HCT116 (cell line): ENCODE results near the gene GBP7. TPM values are rescaled to one million over a fixed set of nuclear protein-coding genes. Genes with fewer than 3 reads are reported as not detected.

Source experiments
- ATAC-seq: fragments of 200-7000 bp; cut with Tn5 transposase; 2 replicates; pipeline ENCODE4 v1.9.1; 2020; ENCODE audit warnings: mild to moderate bottlenecking, moderate library complexity
- BruUV-seq: library from RNA; stranded (reverse); fragments of 400-500 nt; replicated peaks from 2 replicates; lab custom pipeline; 2021; lab: Mats Ljungman, UMichigan
- CTCF ChIA-PET: fragments of 300-600 bp; sonication (Branson Sonifier 250); formaldehyde crosslinking; loops from one replicate; lab custom pipeline; 2021; ENCODE audit warnings: antibody characterized with exemption; lab: Charles Lee
- POLR2A ChIA-PET: fragments of 300-600, 350-600 bp; sonication (Branson Sonifier 250); formaldehyde crosslinking; loops from one replicate; lab custom pipeline; 2021; ENCODE audit warnings: antibody characterized with exemption; lab: Charles Lee
- RAD21 ChIA-PET, 2 experiments: fragments of 300-600 bp; sonication (Branson Sonifier 250); formaldehyde crosslinking; loops; one replicate each; lab custom pipeline; 2023; ENCODE audit warnings: low total read pairs in 2 of 2; ENCODE audit not compliant: uncharacterized antibody in 2 of 2, unreplicated experiment in 2 of 2, low non-redundant PET in 1 of 2; lab: Charles Lee
- DNase-seq: peaks from one replicate; pipeline ENCODE4 v3.0.0-alpha.2; 2010; ENCODE audit warnings: low read depth, low spot score
- H2AFZ ChIP-seq: fragments of 200-600 bp; shearing (Covaris generic), sonication (generic); 2 replicates; pipeline ENCODE4 v1.6.1; 2017; ENCODE audit warnings: low read depth, mixed run types, mixed read lengths, antibody characterized with exemption, low read length; ENCODE audit not compliant: poor library complexity, severe bottlenecking
- H3K27ac ChIP-seq: 2 replicates; pipeline ENCODE4 v1.5.1; 2012; ENCODE audit warnings: low read depth, low read length
- H3K27me3 ChIP-seq: fragments of 200-600 bp; sonication (generic); 2 replicates; pipeline ENCODE4 v1.6.1; 2016; ENCODE audit warnings: mixed run types, low read length, mixed read lengths; ENCODE audit not compliant: insufficient read depth
- H3K36me3 ChIP-seq, 2 experiments: fragments of 200-500 bp in 1 of 2; fragments of 200-600 bp in 1 of 2; sonication (Bioruptor generic) in 1 of 2; sonication (generic) in 1 of 2; 2 replicates each; pipeline versions ENCODE4 v1.5.1 to v1.6.1; 2014 to 2016; ENCODE audit warnings: low read length in 2 of 2, inconsistent platforms in 1 of 2, mixed read lengths in 1 of 2, mixed run types in 1 of 2; ENCODE audit not compliant: insufficient read depth in 2 of 2, control insufficient read depth in 1 of 2
- H3K4me1 ChIP-seq, 2 experiments: fragments of 200-600 bp in 1 of 2; sonication (generic) in 1 of 2; 2 replicates each; pipeline versions ENCODE4 v1.5.1 to v1.6.1; 2012 to 2017; ENCODE audit warnings: low read length in 2 of 2, inconsistent platforms in 1 of 2, mild to moderate bottlenecking in 1 of 2, mixed read lengths in 1 of 2, mixed run types in 1 of 2, moderate library complexity in 1 of 2; ENCODE audit not compliant: insufficient read depth in 2 of 2, control insufficient read depth in 1 of 2
- H3K4me2 ChIP-seq: fragments of 200-600 bp; sonication (generic); 2 replicates; pipeline ENCODE4 v1.6.1; 2017; ENCODE audit warnings: mixed run types, low read length, mixed read lengths
- H3K4me3 ChIP-seq, 2 experiments: fragments of 200-600 bp in 1 of 2; sonication (generic) in 1 of 2; replicated peaks in 1 of 2; 2 replicates each; pipeline ENCODE4 v1.5.1; 2011 to 2016; ENCODE audit warnings: low read length in 2 of 2, control low read depth in 1 of 2, low read depth in 1 of 2, mild to moderate bottlenecking in 1 of 2, mixed read lengths in 1 of 2, mixed run types in 1 of 2
- H3K79me2 ChIP-seq: fragments of 200-600 bp; sonication (generic); 2 replicates; pipeline ENCODE4 v1.6.1; 2017; ENCODE audit warnings: mild to moderate bottlenecking, mixed run types, low read length, moderate library complexity, mixed read lengths; ENCODE audit not compliant: insufficient read depth
- H3K9ac ChIP-seq: fragments of 200-600 bp; sonication (generic); 2 replicates; pipeline ENCODE4 v1.6.1; 2016; ENCODE audit warnings: low read length, mixed read lengths
- H3K9me2 ChIP-seq: fragments of 200-600 bp; sonication (generic), shearing (Covaris generic); 2 replicates; pipeline ENCODE4 v1.6.1; 2017; ENCODE audit warnings: mixed run types, mild to moderate bottlenecking, moderate library complexity; ENCODE audit not compliant: insufficient read depth
- H3K9me3 ChIP-seq, 2 experiments: fragments of 200-500 bp in 1 of 2; fragments of 200-600 bp in 1 of 2; sonication (Bioruptor generic) in 1 of 2; sonication (generic) in 1 of 2; 2 replicates each; pipeline ENCODE4 v1.6.1; 2014 to 2017; ENCODE audit warnings: low read length in 2 of 2, mixed read lengths in 2 of 2, inconsistent platforms in 1 of 2, low read depth in 1 of 2, mild to moderate bottlenecking in 1 of 2, mixed run types in 1 of 2, moderate library complexity in 1 of 2; ENCODE audit not compliant: control insufficient read depth in 1 of 2, insufficient read depth in 1 of 2
- H4K20me1 ChIP-seq: fragments of 200-600 bp; sonication (generic), shearing (Covaris generic); 2 replicates; pipeline ENCODE4 v1.6.1; 2017; ENCODE audit warnings: mixed run types, mild to moderate bottlenecking, moderate library complexity; ENCODE audit not compliant: insufficient read depth
- CBX3 ChIP-seq: IDR thresholded peaks from 2 replicates; pipeline ENCODE4 v1.6.1; 2012; ENCODE audit warnings: low read depth
- EGR1 ChIP-seq: IDR thresholded peaks from 2 replicates; pipeline ENCODE4 v1.6.1; 2012; ENCODE audit warnings: low read depth
- EZH2 ChIP-seq: fragments of 200-600 bp; sonication (generic); IDR thresholded peaks from 2 replicates; pipeline ENCODE4 v1.6.1; 2017; ENCODE audit warnings: antibody characterized with exemption, mixed run types
- EZH2phosphoT487 ChIP-seq: fragments of 200-600 bp; IDR thresholded peaks from 2 replicates; pipeline ENCODE4 v1.6.1; 2018; ENCODE audit warnings: antibody characterized with exemption, borderline replicate concordance
- FOSL1 ChIP-seq: IDR thresholded peaks from 2 replicates; pipeline ENCODE4 v1.6.1; 2012; ENCODE audit warnings: low read depth
- POLR2AphosphoS5 ChIP-seq: IDR thresholded peaks from 2 replicates; pipeline ENCODE4 v1.6.1; 2011; ENCODE audit warnings: mild to moderate bottlenecking, low read depth, low read length, moderate library complexity
- SIN3A ChIP-seq: IDR thresholded peaks from 2 replicates; pipeline ENCODE4 v1.6.1; 2012; ENCODE audit warnings: low read depth
- SP1 ChIP-seq: IDR thresholded peaks from 2 replicates; pipeline ENCODE4 v1.6.1; 2012; ENCODE audit warnings: low read depth
- SRF ChIP-seq: IDR thresholded peaks from 2 replicates; pipeline ENCODE4 v1.6.1; 2012; ENCODE audit warnings: low read depth
- ZNF274 ChIP-seq: fragments of 200-500 bp; sonication (Bioruptor generic); IDR thresholded peaks from 2 replicates; pipeline ENCODE4 v1.6.1; 2014; ENCODE audit warnings: mild to moderate bottlenecking, low read depth, low read length, inconsistent platforms
- intact Hi-C: fragments of 100-400 bp; cut with micrococcal nuclease; formaldehyde crosslinking; loops from 2 replicates; pipeline ENCODE4 v1.10.0; 2022
- total RNA-seq: library from RNA; stranded (reverse); gene quantifications from one replicate; pipeline ENCODE4 v1.2.1, GENCODE V29; 2021; ENCODE audit not compliant: unreplicated experiment
- TF ChIP-seq, protein P1 (sequence below): IDR thresholded peaks from 2 replicates; pipeline ENCODE4 v1.6.1; 2012
- TF ChIP-seq, protein P2 (sequence below): IDR thresholded peaks from 2 replicates; pipeline ENCODE4 v1.6.1; 2012; ENCODE audit warnings: low read depth

GBP7 gene
- total RNA-seq, 1 experiment from 2014 or later: not detected

DNA sequence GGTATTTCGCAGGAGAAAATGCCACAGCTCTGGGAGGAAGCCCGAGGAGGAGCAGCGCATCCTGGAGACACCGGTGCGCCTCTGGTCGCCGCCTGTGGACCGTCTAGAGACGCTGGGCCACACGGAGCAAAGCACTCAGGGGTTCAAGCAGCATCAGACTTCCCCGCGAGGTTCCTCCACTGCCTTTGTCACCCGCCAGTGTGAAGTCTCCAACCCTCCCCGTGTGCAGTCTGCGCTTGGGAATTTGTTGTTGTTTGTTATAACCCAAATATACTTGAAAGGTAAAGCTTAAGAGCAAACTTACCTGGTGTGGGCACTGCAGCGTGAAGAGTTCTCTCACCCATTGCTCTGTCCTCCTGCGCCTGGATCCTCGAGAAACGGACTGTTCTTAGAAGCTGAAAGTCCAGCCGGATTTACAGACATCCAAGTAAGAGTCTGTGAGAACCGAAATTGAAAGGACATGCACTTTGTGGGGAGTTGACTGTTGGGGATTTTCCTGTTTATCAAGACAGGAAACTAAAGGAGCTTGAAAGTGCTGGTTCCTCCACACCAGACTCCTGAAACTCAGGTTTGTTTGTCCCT lies 22.8 kb upstream of the GBP7 start, which contains the start of gene GBP4:
Gene GBP4 (minus strand): TSS at position 452 of the 582 bp plus-strand sequence. CDS start 108 bp downstream, at position 344.
- Histone ChIP-seq H2AFZ (no peak within 1 kb of the TSS), H3K27ac (no peak within 1 kb of the TSS), H3K79me2 (no peaks in the 10 kb centered on the region), H3K36me3 (no peaks in the 10 kb centered on the region), H3K4me3 (no peak within 1 kb of the TSS), H3K9ac (no peak within 1 kb of the TSS), H3K4me1 (no peaks in the 10 kb centered on the region), H4K20me1 (no peaks in the 10 kb centered on the region), H3K9me2 (no peaks in the 10 kb centered on the region; the same call in 1 of the 2 replicates), H3K27me3 (no peaks in the 10 kb centered on the region), H3K9me3 (no peaks in the 10 kb centered on the region), H3K4me2 (no peak within 1 kb of the TSS)
- no peak for ATAC-seq
- TF ChIP-seq CBX3 (no peak), EGR1 (no peak), POLR2AphosphoS5 (no peak), FOSL1 (no peak), ZNF274 (no peak), SP1 (no peak), EZH2 (no peak), SRF (no peak), SIN3A (no peak), EZH2phosphoT487 (no peak)
- TF ChIP-seq, protein P1, sequence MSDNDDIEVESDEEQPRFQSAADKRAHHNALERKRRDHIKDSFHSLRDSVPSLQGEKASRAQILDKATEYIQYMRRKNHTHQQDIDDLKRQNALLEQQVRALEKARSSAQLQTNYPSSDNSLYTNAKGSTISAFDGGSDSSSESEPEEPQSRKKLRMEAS: no peak
- TF ChIP-seq, protein P2, sequence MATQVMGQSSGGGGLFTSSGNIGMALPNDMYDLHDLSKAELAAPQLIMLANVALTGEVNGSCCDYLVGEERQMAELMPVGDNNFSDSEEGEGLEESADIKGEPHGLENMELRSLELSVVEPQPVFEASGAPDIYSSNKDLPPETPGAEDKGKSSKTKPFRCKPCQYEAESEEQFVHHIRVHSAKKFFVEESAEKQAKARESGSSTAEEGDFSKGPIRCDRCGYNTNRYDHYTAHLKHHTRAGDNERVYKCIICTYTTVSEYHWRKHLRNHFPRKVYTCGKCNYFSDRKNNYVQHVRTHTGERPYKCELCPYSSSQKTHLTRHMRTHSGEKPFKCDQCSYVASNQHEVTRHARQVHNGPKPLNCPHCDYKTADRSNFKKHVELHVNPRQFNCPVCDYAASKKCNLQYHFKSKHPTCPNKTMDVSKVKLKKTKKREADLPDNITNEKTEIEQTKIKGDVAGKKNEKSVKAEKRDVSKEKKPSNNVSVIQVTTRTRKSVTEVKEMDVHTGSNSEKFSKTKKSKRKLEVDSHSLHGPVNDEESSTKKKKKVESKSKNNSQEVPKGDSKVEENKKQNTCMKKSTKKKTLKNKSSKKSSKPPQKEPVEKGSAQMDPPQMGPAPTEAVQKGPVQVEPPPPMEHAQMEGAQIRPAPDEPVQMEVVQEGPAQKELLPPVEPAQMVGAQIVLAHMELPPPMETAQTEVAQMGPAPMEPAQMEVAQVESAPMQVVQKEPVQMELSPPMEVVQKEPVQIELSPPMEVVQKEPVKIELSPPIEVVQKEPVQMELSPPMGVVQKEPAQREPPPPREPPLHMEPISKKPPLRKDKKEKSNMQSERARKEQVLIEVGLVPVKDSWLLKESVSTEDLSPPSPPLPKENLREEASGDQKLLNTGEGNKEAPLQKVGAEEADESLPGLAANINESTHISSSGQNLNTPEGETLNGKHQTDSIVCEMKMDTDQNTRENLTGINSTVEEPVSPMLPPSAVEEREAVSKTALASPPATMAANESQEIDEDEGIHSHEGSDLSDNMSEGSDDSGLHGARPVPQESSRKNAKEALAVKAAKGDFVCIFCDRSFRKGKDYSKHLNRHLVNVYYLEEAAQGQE: no peak
- ChIA-PET POLR2A (no interaction called here), RAD21 (no interaction called here), CTCF (no interaction called here)
- no TSS peak for BruUV-seq
- no peak for DNase-seq
- intact Hi-C loops: no loop called here
